WTC11 (cell line): ENCODE data around the gene MYH11. TPM values are rescaled to one million over a fixed set of nuclear protein-coding genes. Genes with fewer than 3 reads are reported as not detected.

Experiments used
- ATAC-seq: fragments of 200-7000 bp; cut with Tn5 transposase; 2 replicates; pipeline ENCODE4 v1.10.0; 2021; ENCODE audit warnings: mild to moderate bottlenecking, moderate library complexity
- CTCF ChIA-PET: fragments of 300-600 bp; sonication (Branson Sonifier 250); formaldehyde crosslinking; loops from one replicate; lab custom pipeline; 2021; ENCODE audit warnings: antibody characterized with exemption; lab: Charles Lee
- POLR2A ChIA-PET: fragments of 350-600 bp; sonication (Branson Sonifier 250); formaldehyde crosslinking; loops from one replicate; lab custom pipeline; 2021; ENCODE audit warnings: antibody characterized with exemption; lab: Charles Lee
- DNase-seq: peaks from one replicate; pipeline ENCODE4 v3.0.0; 2021; ENCODE audit warnings: low spot score
- H3K27ac Mint-ChIP-seq: 2 replicates; pipeline ENCODE4 v1.8.0; 2021; ENCODE audit warnings: mixed read lengths
- H3K27me3 Mint-ChIP-seq: 2 replicates; pipeline ENCODE4 v1.8.0; 2021; ENCODE audit warnings: low read depth, mild to moderate bottlenecking, moderate library complexity, mixed read lengths
- H3K36me3 Mint-ChIP-seq: 2 replicates; pipeline ENCODE4 v1.8.0; 2021; ENCODE audit warnings: mixed read lengths
- H3K4me1 Mint-ChIP-seq: 2 replicates; pipeline ENCODE4 v1.8.0; 2022; ENCODE audit warnings: mixed read lengths
- H3K4me3 Mint-ChIP-seq: 2 replicates; pipeline ENCODE4 v1.8.0; 2021; ENCODE audit warnings: mild to moderate bottlenecking, moderate library complexity, mixed read lengths
- H3K9me3 Mint-ChIP-seq: 2 replicates; pipeline ENCODE4 v1.8.0; 2021; ENCODE audit warnings: mixed read lengths
- EMX1 ChIP-seq: fragments of 250-450 bp; sonication (Bioruptor Pico); IDR thresholded peaks from 2 replicates; pipeline ENCODE4 v1.8.0; 2021; ENCODE audit warnings: mild to moderate bottlenecking
- FOXP1 ChIP-seq: sonication (generic); formaldehyde crosslinking; IDR thresholded peaks from 2 replicates; pipeline ENCODE4 v1.8.0; 2022; ENCODE audit warnings: missing genetic modification reagents, mild to moderate bottlenecking, moderate library complexity, borderline replicate concordance
- GTF2I ChIP-seq: fragments of 250-450 bp; sonication (Bioruptor Pico); conservative IDR thresholded peaks from 2 replicates; pipeline ENCODE4 v1.4.0; 2021; ENCODE audit warnings: mild to moderate bottlenecking
- HMGA2 ChIP-seq: fragments of 250-450 bp; sonication (Bioruptor Pico); IDR thresholded peaks from 2 replicates; pipeline ENCODE4 v1.4.0; 2021; ENCODE audit warnings: mild to moderate bottlenecking, moderate library complexity
- NFATC4 ChIP-seq: fragments of 250-450 bp; sonication (Bioruptor Pico); IDR thresholded peaks from 2 replicates; pipeline ENCODE4 v1.9.0; 2021; ENCODE audit warnings: mild to moderate bottlenecking
- NFYB ChIP-seq: sonication (generic); formaldehyde crosslinking; conservative IDR thresholded peaks from 2 replicates; pipeline ENCODE4 v1.8.0; 2022; ENCODE audit warnings: low read depth, missing genetic modification reagents
- NR2C2 ChIP-seq: sonication (generic); formaldehyde crosslinking; IDR thresholded peaks from 2 replicates; pipeline ENCODE4 v1.8.0; 2022; ENCODE audit warnings: mild to moderate bottlenecking, missing genetic modification reagents
- PRRX2 ChIP-seq: fragments of 250-450 bp; sonication (Bioruptor Pico); IDR thresholded peaks from 2 replicates; pipeline ENCODE4 v1.8.0; 2021; ENCODE audit warnings: mild to moderate bottlenecking
- SP1 ChIP-seq: sonication (generic); formaldehyde crosslinking; conservative IDR thresholded peaks from 2 replicates; pipeline ENCODE4 v1.8.1; 2022; ENCODE audit warnings: missing genetic modification reagents
- ZNF138 ChIP-seq: sonication (generic); formaldehyde crosslinking; conservative IDR thresholded peaks from 2 replicates; pipeline ENCODE4 v1.8.1; 2022; ENCODE audit warnings: mild to moderate bottlenecking, moderate library complexity, missing genetic modification reagents
- ZNF317 ChIP-seq: sonication (generic); formaldehyde crosslinking; IDR thresholded peaks from 2 replicates; pipeline ENCODE4 v1.8.1; 2023; ENCODE audit warnings: low read depth, mild to moderate bottlenecking, moderate library complexity, missing genetic modification reagents, borderline replicate concordance
- ZNF396 ChIP-seq: fragments of 250-450 bp; sonication (Bioruptor Pico); IDR thresholded peaks from 2 replicates; pipeline ENCODE4 v1.8.0; 2021; ENCODE audit warnings: mild to moderate bottlenecking, moderate library complexity, borderline replicate concordance
- ZNF416 ChIP-seq: fragments of 250-450 bp; sonication (Bioruptor Pico); IDR thresholded peaks from 2 replicates; pipeline ENCODE4 v1.9.0; 2021; ENCODE audit warnings: mild to moderate bottlenecking, inconsistent platforms
- total RNA-seq: library from RNA; stranded (reverse); gene quantifications from 3 replicates; pipeline ENCODE4 v1.2.3, GENCODE V29; 2021
- TF ChIP-seq, protein P1 (sequence below): sonication (generic); formaldehyde crosslinking; IDR thresholded peaks from 2 replicates; pipeline ENCODE4 v1.8.1; 2023; ENCODE audit warnings: mild to moderate bottlenecking, missing genetic modification reagents
- TF ChIP-seq, protein P2 (sequence below): fragments of 250-450 bp; sonication (Bioruptor Pico); conservative IDR thresholded peaks from 2 replicates; pipeline ENCODE4 v1.9.0; 2021; ENCODE audit warnings: mild to moderate bottlenecking
- TF ChIP-seq, protein P3 (sequence below): fragments of 250-450 bp; sonication (Bioruptor Pico); IDR thresholded peaks from 2 replicates; pipeline ENCODE4 v1.9.0; 2021; ENCODE audit warnings: mild to moderate bottlenecking, borderline replicate concordance
- TF ChIP-seq, protein P4 (sequence below): sonication (generic); formaldehyde crosslinking; IDR thresholded peaks from 2 replicates; pipeline ENCODE4 v1.8.1; 2023; ENCODE audit warnings: mild to moderate bottlenecking, missing genetic modification reagents
- TF ChIP-seq, protein P5 (sequence below): sonication (generic); formaldehyde crosslinking; IDR thresholded peaks from 2 replicates; pipeline ENCODE4 v1.8.0; 2023; ENCODE audit warnings: mild to moderate bottlenecking, missing genetic modification reagents
- TF ChIP-seq, protein P6 (sequence below): fragments of 250-450 bp; sonication (Bioruptor Pico); IDR thresholded peaks from 2 replicates; pipeline ENCODE4 v1.9.0; 2021; ENCODE audit warnings: mild to moderate bottlenecking
- TF ChIP-seq, protein P7 (sequence below): sonication (generic); formaldehyde crosslinking; IDR thresholded peaks from 2 replicates; pipeline ENCODE4 v1.8.0; 2022; ENCODE audit warnings: mild to moderate bottlenecking, missing genetic modification reagents

The MYH11 gene
- total RNA-seq, 1 experiment from 2014 or later: 0.74 TPM

DNA sequence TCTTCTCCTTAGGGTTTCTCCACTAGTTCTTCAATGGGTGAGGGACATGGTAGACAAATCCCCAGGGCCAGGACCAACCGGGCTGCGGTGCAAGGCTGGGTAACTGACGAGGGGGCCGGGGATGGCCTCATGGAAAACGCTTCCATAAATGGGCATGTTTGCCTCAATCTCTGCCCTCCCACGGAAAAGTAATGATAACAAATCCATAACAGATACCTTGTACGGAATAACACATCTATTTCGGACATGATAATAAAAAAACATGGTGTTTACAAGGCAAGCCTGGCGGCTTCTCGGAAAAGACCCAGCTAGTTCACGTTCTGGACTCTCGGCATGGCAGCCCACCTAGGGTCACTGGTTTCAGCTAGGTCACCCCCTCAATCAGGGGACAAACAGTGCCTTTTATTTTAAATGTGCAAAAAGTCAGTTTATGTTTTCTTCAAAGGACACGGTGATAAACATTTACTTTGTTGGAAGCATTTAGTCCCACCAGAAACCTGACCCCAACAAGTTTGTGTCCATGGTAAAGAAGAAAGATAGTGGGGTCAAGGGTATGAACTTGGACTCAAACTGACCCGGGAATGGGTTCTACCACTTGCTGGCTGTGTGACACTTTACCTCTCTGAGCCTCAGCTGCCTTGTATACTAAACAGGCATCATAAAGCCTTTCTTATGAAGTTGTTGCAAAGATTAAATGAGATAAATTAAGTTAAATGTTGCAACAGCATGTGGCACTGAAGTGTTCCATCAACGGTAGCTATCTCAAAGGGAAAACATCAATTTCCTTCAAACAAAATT is 1.7 kb downstream of the MYH11 start:
- POLR2A ChIA-PET: no interaction called here
- peaks cover 5% of the 10 kb centered on the region for H3K4me1 Mint-ChIP-seq
- TF ChIP-seq, protein P1, sequence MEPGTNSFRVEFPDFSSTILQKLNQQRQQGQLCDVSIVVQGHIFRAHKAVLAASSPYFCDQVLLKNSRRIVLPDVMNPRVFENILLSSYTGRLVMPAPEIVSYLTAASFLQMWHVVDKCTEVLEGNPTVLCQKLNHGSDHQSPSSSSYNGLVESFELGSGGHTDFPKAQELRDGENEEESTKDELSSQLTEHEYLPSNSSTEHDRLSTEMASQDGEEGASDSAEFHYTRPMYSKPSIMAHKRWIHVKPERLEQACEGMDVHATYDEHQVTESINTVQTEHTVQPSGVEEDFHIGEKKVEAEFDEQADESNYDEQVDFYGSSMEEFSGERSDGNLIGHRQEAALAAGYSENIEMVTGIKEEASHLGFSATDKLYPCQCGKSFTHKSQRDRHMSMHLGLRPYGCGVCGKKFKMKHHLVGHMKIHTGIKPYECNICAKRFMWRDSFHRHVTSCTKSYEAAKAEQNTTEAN (CRISPR knock-in tag): no peak
- TF ChIP-seq EMX1 (CRISPR knock-in tag): no peak
- TF ChIP-seq, protein P2, sequence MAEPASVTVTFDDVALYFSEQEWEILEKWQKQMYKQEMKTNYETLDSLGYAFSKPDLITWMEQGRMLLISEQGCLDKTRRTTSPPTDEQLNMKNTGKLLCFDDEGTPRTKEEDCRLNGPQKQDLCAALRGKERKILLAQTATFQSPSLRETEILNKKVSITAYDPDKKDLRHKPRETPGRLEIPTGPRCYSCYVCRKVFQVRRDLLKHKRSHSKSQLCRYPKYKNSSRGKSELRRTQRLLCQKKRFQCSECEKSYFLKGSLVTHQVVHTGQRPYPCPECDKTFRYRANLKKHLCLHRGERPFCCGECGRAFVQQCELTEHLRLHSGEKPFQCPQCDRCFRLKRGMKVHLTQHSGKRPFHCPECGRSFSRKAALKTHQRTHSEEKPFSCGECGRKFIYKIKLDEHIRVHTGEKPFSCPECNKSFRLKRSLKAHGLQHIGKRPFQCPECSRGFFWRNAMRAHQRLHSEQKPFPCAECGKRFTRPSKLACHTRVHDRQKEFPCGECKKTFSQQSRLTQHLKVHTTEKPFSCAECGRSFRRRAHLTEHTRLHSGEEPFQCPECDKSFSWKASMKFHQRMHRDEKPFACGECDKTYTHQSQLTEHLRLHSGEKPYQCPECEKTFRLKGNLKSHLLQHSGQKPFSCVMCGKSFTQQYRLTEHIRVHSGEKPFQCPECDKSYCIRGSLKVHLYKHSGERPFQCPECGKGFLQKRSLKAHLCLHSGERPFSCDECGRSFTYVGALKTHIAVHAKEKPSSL (CRISPR knock-in tag): no peak
- TF ChIP-seq, protein P3, sequence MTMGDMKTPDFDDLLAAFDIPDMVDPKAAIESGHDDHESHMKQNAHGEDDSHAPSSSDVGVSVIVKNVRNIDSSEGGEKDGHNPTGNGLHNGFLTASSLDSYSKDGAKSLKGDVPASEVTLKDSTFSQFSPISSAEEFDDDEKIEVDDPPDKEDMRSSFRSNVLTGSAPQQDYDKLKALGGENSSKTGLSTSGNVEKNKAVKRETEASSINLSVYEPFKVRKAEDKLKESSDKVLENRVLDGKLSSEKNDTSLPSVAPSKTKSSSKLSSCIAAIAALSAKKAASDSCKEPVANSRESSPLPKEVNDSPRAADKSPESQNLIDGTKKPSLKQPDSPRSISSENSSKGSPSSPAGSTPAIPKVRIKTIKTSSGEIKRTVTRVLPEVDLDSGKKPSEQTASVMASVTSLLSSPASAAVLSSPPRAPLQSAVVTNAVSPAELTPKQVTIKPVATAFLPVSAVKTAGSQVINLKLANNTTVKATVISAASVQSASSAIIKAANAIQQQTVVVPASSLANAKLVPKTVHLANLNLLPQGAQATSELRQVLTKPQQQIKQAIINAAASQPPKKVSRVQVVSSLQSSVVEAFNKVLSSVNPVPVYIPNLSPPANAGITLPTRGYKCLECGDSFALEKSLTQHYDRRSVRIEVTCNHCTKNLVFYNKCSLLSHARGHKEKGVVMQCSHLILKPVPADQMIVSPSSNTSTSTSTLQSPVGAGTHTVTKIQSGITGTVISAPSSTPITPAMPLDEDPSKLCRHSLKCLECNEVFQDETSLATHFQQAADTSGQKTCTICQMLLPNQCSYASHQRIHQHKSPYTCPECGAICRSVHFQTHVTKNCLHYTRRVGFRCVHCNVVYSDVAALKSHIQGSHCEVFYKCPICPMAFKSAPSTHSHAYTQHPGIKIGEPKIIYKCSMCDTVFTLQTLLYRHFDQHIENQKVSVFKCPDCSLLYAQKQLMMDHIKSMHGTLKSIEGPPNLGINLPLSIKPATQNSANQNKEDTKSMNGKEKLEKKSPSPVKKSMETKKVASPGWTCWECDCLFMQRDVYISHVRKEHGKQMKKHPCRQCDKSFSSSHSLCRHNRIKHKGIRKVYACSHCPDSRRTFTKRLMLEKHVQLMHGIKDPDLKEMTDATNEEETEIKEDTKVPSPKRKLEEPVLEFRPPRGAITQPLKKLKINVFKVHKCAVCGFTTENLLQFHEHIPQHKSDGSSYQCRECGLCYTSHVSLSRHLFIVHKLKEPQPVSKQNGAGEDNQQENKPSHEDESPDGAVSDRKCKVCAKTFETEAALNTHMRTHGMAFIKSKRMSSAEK (CRISPR knock-in tag): no peak
- no peak for TF ChIP-seq ZNF138 (CRISPR knock-in tag)
- TF ChIP-seq SP1: no peak
- no peak for TF ChIP-seq ZNF396
- TF ChIP-seq, protein P4, sequence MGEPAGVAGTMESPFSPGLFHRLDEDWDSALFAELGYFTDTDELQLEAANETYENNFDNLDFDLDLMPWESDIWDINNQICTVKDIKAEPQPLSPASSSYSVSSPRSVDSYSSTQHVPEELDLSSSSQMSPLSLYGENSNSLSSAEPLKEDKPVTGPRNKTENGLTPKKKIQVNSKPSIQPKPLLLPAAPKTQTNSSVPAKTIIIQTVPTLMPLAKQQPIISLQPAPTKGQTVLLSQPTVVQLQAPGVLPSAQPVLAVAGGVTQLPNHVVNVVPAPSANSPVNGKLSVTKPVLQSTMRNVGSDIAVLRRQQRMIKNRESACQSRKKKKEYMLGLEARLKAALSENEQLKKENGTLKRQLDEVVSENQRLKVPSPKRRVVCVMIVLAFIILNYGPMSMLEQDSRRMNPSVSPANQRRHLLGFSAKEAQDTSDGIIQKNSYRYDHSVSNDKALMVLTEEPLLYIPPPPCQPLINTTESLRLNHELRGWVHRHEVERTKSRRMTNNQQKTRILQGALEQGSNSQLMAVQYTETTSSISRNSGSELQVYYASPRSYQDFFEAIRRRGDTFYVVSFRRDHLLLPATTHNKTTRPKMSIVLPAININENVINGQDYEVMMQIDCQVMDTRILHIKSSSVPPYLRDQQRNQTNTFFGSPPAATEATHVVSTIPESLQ (CRISPR knock-in tag): no peak
- no peak for TF ChIP-seq PRRX2 (CRISPR knock-in tag)
- no peak for TF ChIP-seq FOXP1 (CRISPR knock-in tag)
- TF ChIP-seq, protein P5, sequence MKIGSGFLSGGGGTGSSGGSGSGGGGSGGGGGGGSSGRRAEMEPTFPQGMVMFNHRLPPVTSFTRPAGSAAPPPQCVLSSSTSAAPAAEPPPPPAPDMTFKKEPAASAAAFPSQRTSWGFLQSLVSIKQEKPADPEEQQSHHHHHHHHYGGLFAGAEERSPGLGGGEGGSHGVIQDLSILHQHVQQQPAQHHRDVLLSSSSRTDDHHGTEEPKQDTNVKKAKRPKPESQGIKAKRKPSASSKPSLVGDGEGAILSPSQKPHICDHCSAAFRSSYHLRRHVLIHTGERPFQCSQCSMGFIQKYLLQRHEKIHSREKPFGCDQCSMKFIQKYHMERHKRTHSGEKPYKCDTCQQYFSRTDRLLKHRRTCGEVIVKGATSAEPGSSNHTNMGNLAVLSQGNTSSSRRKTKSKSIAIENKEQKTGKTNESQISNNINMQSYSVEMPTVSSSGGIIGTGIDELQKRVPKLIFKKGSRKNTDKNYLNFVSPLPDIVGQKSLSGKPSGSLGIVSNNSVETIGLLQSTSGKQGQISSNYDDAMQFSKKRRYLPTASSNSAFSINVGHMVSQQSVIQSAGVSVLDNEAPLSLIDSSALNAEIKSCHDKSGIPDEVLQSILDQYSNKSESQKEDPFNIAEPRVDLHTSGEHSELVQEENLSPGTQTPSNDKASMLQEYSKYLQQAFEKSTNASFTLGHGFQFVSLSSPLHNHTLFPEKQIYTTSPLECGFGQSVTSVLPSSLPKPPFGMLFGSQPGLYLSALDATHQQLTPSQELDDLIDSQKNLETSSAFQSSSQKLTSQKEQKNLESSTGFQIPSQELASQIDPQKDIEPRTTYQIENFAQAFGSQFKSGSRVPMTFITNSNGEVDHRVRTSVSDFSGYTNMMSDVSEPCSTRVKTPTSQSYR (CRISPR knock-in tag): no peak
- TF ChIP-seq NFYB (CRISPR knock-in tag): no peak
- no peak for TF ChIP-seq NFATC4 (CRISPR knock-in tag)
- TF ChIP-seq NR2C2 (CRISPR knock-in tag): no peak
- TF ChIP-seq GTF2I (CRISPR knock-in tag): no peak
- TF ChIP-seq, protein P6, sequence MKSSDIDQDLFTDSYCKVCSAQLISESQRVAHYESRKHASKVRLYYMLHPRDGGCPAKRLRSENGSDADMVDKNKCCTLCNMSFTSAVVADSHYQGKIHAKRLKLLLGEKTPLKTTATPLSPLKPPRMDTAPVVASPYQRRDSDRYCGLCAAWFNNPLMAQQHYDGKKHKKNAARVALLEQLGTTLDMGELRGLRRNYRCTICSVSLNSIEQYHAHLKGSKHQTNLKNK: no peak
- TF ChIP-seq HMGA2 (CRISPR knock-in tag): no peak
- TF ChIP-seq, protein P7, sequence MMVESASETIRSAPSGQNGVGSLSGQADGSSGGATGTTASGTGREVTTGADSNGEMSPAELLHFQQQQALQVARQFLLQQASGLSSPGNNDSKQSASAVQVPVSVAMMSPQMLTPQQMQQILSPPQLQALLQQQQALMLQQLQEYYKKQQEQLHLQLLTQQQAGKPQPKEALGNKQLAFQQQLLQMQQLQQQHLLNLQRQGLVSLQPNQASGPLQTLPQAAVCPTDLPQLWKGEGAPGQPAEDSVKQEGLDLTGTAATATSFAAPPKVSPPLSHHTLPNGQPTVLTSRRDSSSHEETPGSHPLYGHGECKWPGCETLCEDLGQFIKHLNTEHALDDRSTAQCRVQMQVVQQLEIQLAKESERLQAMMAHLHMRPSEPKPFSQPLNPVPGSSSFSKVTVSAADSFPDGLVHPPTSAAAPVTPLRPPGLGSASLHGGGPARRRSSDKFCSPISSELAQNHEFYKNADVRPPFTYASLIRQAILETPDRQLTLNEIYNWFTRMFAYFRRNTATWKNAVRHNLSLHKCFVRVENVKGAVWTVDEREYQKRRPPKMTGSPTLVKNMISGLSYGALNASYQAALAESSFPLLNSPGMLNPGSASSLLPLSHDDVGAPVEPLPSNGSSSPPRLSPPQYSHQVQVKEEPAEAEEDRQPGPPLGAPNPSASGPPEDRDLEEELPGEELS (CRISPR knock-in tag): no peak
- TF ChIP-seq ZNF317 (CRISPR knock-in tag): no peak
- no peak for TF ChIP-seq ZNF416 (CRISPR knock-in tag)
- no peak for ATAC-seq
- no peak overlapping the region for H3K4me3 Mint-ChIP-seq
- H3K27ac Mint-ChIP-seq: no peak overlapping the region
- DNase-seq: no peak
- CTCF ChIA-PET: no interaction called here
- no peaks in the 10 kb centered on the region for H3K9me3 Mint-ChIP-seq
- H3K27me3 Mint-ChIP-seq: peaks cover 55% of the 10 kb centered on the region
- no peaks in the 10 kb centered on the region for H3K36me3 Mint-ChIP-seq
